ENCODE data around the gene VMA21.

VMA21 gene

DNA sequence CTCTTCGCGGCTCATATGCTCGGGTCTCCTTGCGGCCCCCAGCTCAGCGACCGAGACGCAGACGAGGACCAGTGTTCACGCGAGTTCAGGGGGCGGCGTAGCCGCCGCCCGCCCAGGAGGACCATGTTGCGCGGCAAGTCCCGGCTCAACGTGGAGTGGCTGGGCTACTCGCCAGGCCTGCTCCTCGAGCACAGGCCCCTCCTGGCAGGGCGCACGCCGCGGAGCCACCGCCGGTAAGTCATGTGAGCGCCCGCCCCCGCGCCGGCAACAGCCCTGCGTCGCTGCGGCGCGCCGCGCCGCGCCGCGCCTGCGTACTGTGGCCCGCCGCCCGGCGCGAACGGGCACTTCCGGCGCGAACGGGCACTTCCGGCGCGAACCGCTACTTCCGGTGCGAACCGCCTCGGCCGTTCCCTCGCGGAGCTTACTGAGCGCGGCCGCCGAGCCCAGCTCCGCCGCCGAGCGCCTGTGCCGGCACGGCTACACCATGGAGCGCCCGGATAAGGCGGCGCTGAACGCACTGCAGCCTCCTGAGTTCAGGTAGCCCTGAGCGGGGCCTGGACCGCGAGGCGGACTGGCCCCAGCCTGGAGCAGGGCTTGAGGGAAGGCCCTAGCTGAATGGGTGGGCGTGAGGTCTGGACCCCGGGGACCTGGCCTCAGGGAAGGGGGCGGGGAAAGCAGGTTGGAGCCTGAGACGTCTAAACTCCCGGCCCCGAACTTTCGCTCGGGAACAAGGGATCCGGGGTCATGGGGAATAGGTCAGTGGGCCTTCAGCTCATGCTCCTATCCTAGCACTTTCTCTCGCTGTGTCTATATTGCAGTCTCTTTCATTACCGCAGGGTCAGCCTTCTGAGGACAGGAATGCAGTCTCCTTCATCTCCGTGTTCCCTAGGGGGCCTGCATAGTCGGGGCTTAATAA lies at the start of gene VMA21:
VMA21 (plus strand) TSS at position 382 of the 916 bp plus-strand sequence; CDS start at position 485, 103 bp downstream.
- H3K27ac ChIP-seq (ENCODE audit: low read length), result peak within 1 kb of the TSS; percentile 30
- H3K27me3 ChIP-seq (ENCODE audit: control insufficient read depth, insufficient read depth, low read length), result no peaks in the 10 kb centered on the region
- H3K9ac ChIP-seq (ENCODE audit: low read length), result peak within 1 kb of the TSS; percentile 66

GRCh38 chrX:151359341-151359740 lies 37.7 kb upstream of the VMA21 start:
- no peak overlapping the region for H3K27ac ChIP-seq (ENCODE audit: low read length)
- peaks cover 3% of the 10 kb centered on the region for H3K4me1 ChIP-seq (ENCODE audit: control insufficient read depth, low read depth, low read length)
- H3K9ac ChIP-seq (ENCODE audit: low read length), result no peak overlapping the region
- H3K4me3 ChIP-seq (ENCODE audit: low read length), result no peak overlapping the region
- H3K9me3 ChIP-seq (ENCODE audit: control insufficient read depth, low read depth, low read length), result peaks cover 8% of the 10 kb centered on the region
- no peaks in the 10 kb centered on the region for H3K36me3 ChIP-seq (ENCODE audit: control insufficient read depth, low read depth, low read length)
- peaks cover 7% of the 10 kb centered on the region for H3K27me3 ChIP-seq (ENCODE audit: control insufficient read depth, insufficient read depth, low read length)

More for the DNA sequence above, at the start of gene VMA21:
- no peaks in the 10 kb centered on the region for H3K36me3 ChIP-seq (ENCODE audit: control insufficient read depth, low read depth, low read length)
- H3K9me3 ChIP-seq (ENCODE audit: control insufficient read depth, low read depth, low read length), result peaks cover 9% of the 10 kb centered on the region
- H3K4me1 ChIP-seq (ENCODE audit: control insufficient read depth, low read depth, low read length), result peaks cover 10% of the 10 kb centered on the region
- H3K4me3 ChIP-seq (ENCODE audit: low read length), result peak within 1 kb of the TSS; percentile 80

GRCh38 chrX:151359931-151360871 lies 36.8 kb upstream of the VMA21 start:
- H3K27me3 ChIP-seq (ENCODE audit: control insufficient read depth, insufficient read depth, low read length), result peaks cover 7% of the 10 kb centered on the region
- no peak overlapping the region for H3K9ac ChIP-seq (ENCODE audit: low read length)
- peak overlapping the region; percentile 11 for H3K4me3 ChIP-seq (ENCODE audit: low read length)
- H3K4me1 ChIP-seq (ENCODE audit: control insufficient read depth, low read depth, low read length), result peaks cover 3% of the 10 kb centered on the region
- peaks cover 12% of the 10 kb centered on the region for H3K9me3 ChIP-seq (ENCODE audit: control insufficient read depth, low read depth, low read length)
- no peaks in the 10 kb centered on the region for H3K36me3 ChIP-seq (ENCODE audit: control insufficient read depth, low read depth, low read length)
- H3K27ac ChIP-seq (ENCODE audit: low read length), result no peak overlapping the region

- no peak overlapping the region for H3K9ac ChIP-seq (ENCODE audit: low read length)
- peaks cover 20% of the 10 kb centered on the region for H3K9me3 ChIP-seq (ENCODE audit: control insufficient read depth, low read depth, low read length)
- H3K4me1 ChIP-seq (ENCODE audit: control insufficient read depth, low read depth, low read length), result peaks cover 3% of the 10 kb centered on the region
- no peak overlapping the region for H3K4me3 ChIP-seq (ENCODE audit: low read length)
- no peaks in the 10 kb centered on the region for H3K36me3 ChIP-seq (ENCODE audit: control insufficient read depth, low read depth, low read length)
- peaks cover 7% of the 10 kb centered on the region for H3K27me3 ChIP-seq (ENCODE audit: control insufficient read depth, insufficient read depth, low read length)
- H3K27ac ChIP-seq (ENCODE audit: low read length), result no peak overlapping the region
These were observed 33.7 kb upstream of the VMA21 start for GRCh38 chrX:151363316-151363715.

DNA sequence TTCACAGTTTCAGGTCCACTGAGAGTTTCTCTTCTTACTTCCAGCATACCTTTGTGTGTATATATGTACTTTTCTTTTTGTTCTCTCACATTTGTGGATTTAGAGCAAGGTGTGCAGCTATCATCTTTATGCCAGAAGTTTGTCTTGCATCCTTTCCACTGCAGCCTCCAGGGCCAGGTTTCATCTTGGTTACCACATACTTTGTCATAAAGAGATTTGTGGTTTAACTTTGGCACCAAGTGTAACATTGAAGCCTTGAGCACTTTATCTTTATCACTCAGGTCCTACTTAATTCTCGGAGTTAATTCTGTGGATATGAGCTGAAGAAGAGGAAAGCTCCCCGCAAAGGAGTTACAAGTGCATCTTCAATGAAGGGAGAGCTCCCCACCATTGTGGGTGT lies 31.4 kb upstream of the VMA21 start:
- no peak overlapping the region for H3K4me3 ChIP-seq (ENCODE audit: low read length)
- no peaks in the 10 kb centered on the region for H3K27me3 ChIP-seq (ENCODE audit: control insufficient read depth, insufficient read depth, low read length)
- no peak overlapping the region for H3K9ac ChIP-seq (ENCODE audit: low read length)
- H3K9me3 ChIP-seq (ENCODE audit: control insufficient read depth, low read depth, low read length), result peaks cover 19% of the 10 kb centered on the region
- no peak overlapping the region for H3K27ac ChIP-seq (ENCODE audit: low read length)
- H3K36me3 ChIP-seq (ENCODE audit: control insufficient read depth, low read depth, low read length), result no peaks in the 10 kb centered on the region
- no peaks in the 10 kb centered on the region for H3K4me1 ChIP-seq (ENCODE audit: control insufficient read depth, low read depth, low read length)

- H3K4me1 ChIP-seq (ENCODE audit: control insufficient read depth, low read depth, low read length), result no peaks in the 10 kb centered on the region
These were observed 26.1 kb upstream of the VMA21 start for GRCh38 chrX:151370906-151371305.

DNA sequence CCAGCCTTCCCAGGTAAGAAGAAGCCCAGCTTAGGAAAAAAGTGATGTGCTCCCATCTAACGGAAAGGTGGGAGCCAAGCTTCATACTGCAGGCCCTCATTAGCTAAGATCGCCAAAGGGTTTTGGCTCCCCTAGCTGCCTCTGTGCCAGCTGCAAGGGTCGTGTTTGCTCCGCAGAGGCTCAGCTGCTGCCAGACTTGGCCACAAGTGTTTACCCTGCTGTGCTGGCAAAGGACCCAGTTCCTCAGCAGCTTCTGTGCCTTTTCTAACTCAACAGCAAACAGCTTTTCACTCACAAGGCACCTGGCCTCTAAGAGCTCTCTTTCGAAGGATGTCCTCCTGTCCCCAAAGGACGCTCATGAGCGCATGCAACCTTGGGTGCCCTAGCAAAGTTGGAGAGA lies 12.2 kb upstream of the VMA21 start:
- no peaks in the 10 kb centered on the region for H3K36me3 ChIP-seq (ENCODE audit: control insufficient read depth, low read depth, low read length)
- H3K4me3 ChIP-seq (ENCODE audit: low read length), result no peak overlapping the region
- H3K9me3 ChIP-seq (ENCODE audit: control insufficient read depth, low read depth, low read length), result no peaks in the 10 kb centered on the region
- H3K27ac ChIP-seq (ENCODE audit: low read length), result no peak overlapping the region
- H3K4me1 ChIP-seq (ENCODE audit: control insufficient read depth, low read depth, low read length), result no peaks in the 10 kb centered on the region
- H3K27me3 ChIP-seq (ENCODE audit: control insufficient read depth, insufficient read depth, low read length), result no peaks in the 10 kb centered on the region
- no peak overlapping the region for H3K9ac ChIP-seq (ENCODE audit: low read length)

More at GRCh38 chrX:151370906-151371305, 26.1 kb upstream of the VMA21 start:
- Histone ChIP-seq H3K27ac (ENCODE audit: low read length) (no peak overlapping the region), H3K27me3 (ENCODE audit: control insufficient read depth, insufficient read depth, low read length) (no peaks in the 10 kb centered on the region), H3K9me3 (ENCODE audit: control insufficient read depth, low read depth, low read length) (peaks cover 7% of the 10 kb centered on the region), H3K4me3 (ENCODE audit: low read length) (no peak overlapping the region), H3K36me3 (ENCODE audit: control insufficient read depth, low read depth, low read length) (no peaks in the 10 kb centered on the region), H3K9ac (ENCODE audit: low read length) (no peak overlapping the region)

- Histone ChIP-seq H3K27me3 (ENCODE audit: control insufficient read depth, insufficient read depth, low read length) (no peaks in the 10 kb centered on the region), H3K4me1 (ENCODE audit: control insufficient read depth, low read depth, low read length) (no peaks in the 10 kb centered on the region), H3K9ac (ENCODE audit: low read length) (no peak overlapping the region), H3K4me3 (ENCODE audit: low read length) (no peak overlapping the region), H3K9me3 (ENCODE audit: control insufficient read depth, low read depth, low read length) (no peaks in the 10 kb centered on the region), H3K36me3 (ENCODE audit: control insufficient read depth, low read depth, low read length) (no peaks in the 10 kb centered on the region), H3K27ac (ENCODE audit: low read length) (no peak overlapping the region)
These were observed 10.1 kb upstream of the VMA21 start for GRCh38 chrX:151386838-151387459.

DNA sequence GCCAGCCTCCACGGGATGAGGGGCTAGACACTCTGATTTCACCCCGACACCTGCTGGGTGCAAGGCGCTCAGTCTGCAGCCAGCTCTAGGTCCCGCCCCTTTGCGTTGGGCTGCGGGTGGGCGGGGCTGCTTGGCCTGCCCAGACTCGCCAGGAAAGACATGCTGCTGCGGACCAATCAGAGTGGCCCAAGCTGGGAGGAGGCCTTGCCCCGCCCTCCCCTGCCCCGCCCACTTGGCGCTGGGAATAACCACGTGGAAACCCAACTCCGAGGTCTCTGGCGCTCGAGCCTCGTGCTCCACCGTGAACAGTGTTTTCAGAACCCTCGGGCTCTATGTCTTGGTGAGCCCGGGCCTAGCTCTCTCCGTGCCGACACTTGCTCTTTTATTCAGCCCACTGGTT lies 5.3 kb upstream of the VMA21 start:
- Histone ChIP-seq H3K4me3 (ENCODE audit: low read length) (no peak overlapping the region), H3K9me3 (ENCODE audit: control insufficient read depth, low read depth, low read length) (peaks cover 7% of the 10 kb centered on the region), H3K9ac (ENCODE audit: low read length) (no peak overlapping the region), H3K4me1 (ENCODE audit: control insufficient read depth, low read depth, low read length) (peaks cover 10% of the 10 kb centered on the region), H3K27me3 (ENCODE audit: control insufficient read depth, insufficient read depth, low read length) (no peaks in the 10 kb centered on the region), H3K36me3 (ENCODE audit: control insufficient read depth, low read depth, low read length) (no peaks in the 10 kb centered on the region), H3K27ac (ENCODE audit: low read length) (no peak overlapping the region)

DNA sequence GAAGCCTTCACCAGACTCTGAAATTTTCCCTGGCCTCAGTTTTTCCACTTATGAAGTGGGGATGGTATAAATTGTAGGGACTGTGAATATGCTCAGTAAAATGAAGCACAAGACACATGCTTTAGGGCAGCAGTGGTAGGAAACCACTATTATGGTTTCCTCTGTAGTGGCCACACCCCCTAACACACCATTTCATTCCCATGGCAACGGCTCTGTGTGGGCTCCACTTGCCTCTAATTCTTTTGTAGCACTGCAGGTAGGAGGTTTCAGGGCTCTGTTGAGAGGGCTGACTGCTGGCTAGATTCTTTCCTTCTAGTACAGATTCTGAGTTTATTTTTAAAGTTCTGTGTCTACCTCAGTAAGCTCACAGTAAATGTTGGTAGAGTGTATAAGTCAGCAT lies 3.5 kb upstream of the VMA21 start:
- H3K9me3 ChIP-seq (ENCODE audit: control insufficient read depth, low read depth, low read length), result peaks cover 8% of the 10 kb centered on the region
- H3K9ac ChIP-seq (ENCODE audit: low read length), result no peak overlapping the region
- no peaks in the 10 kb centered on the region for H3K36me3 ChIP-seq (ENCODE audit: control insufficient read depth, low read depth, low read length)
- H3K27me3 ChIP-seq (ENCODE audit: control insufficient read depth, insufficient read depth, low read length), result no peaks in the 10 kb centered on the region
- H3K4me1 ChIP-seq (ENCODE audit: control insufficient read depth, low read depth, low read length), result peaks cover 10% of the 10 kb centered on the region
- H3K4me3 ChIP-seq (ENCODE audit: low read length), result no peak overlapping the region
- H3K27ac ChIP-seq (ENCODE audit: low read length), result no peak overlapping the region

Measured in iPS-18a (cell line).